ENCODE measurements around the gene ZMYND12.

The ZMYND12 gene

GRCh38 chr1:42439940-42440339 lies 15.9 kb downstream of the ZMYND12 start:
- no peak for DNase-seq

- DNase-seq: no peak
These were observed 21.5 kb downstream of the ZMYND12 start for GRCh38 chr1:42434340-42434739.

GRCh38 chr1:42433369-42433768 lies 22.5 kb downstream of the ZMYND12 start:
- DNase-seq: no peak

GRCh38 chr1:42432714-42433113 lies 23.1 kb downstream of the ZMYND12 start:
- DNase-seq: no peak

- DNase-seq: no peak
These were observed 24.3 kb downstream of the ZMYND12 start for GRCh38 chr1:42431514-42431913.

- peak; percentile 32 to 52 (median 44) for DNase-seq
These were observed 25.3 kb downstream of the ZMYND12 start for GRCh38 chr1:42430286-42431135.

GRCh38 chr1:42429603-42430002 lies 26.2 kb downstream of the ZMYND12 start:
- DNase-seq: peak; percentile 4 to 61 (median 45)

GRCh38 chr1:42427240-42427639 lies 28.6 kb downstream of the ZMYND12 start:
- no peak for DNase-seq

GRCh38 chr1:42424201-42424600 lies 31.6 kb downstream of the ZMYND12 start:
- no peak for DNase-seq

GRCh38 chr1:42423681-42424080 lies 32.1 kb downstream of the ZMYND12 start:
- DNase-seq: no peak

- DNase-seq: no peak
These were observed 33.1 kb downstream of the ZMYND12 start for GRCh38 chr1:42422737-42423136.

GRCh38 chr1:42420911-42421585 lies 34.8 kb downstream of the ZMYND12 start:
- DNase-seq: peak in 3 of 4 experiments; percentile 4 to 35 (median 23)

GRCh38 chr1:42420121-42420520 lies 35.7 kb downstream of the ZMYND12 start:
- DNase-seq: no peak

GRCh38 chr1:42419126-42419821 lies 36.5 kb downstream of the ZMYND12 start:
- DNase-seq: no peak

- DNase-seq: no peak
These were observed 37.3 kb downstream of the ZMYND12 start for GRCh38 chr1:42418516-42418915.

- DNase-seq: no peak
These were observed 38.7 kb downstream of the ZMYND12 start for GRCh38 chr1:42417166-42417565.

- DNase-seq: no peak
These were observed 41.0 kb downstream of the ZMYND12 start for GRCh38 chr1:42414551-42415496.

- DNase-seq: peak in 2 of 4 experiments; percentile 20 to 24
These were observed 51.9 kb downstream of the ZMYND12 start for GRCh38 chr1:42403880-42404400.

- no peak for DNase-seq
These were observed 56.3 kb downstream of the ZMYND12 start for GRCh38 chr1:42399315-42400100.

GRCh38 chr1:42392967-42393848 lies 62.6 kb downstream of the ZMYND12 start:
- no peak for DNase-seq
